ENCODE results near the gene KRTAP5-1.
A peak's percentile ranks its signal among the peaks of the same experiment; 100 is the strongest.

The KRTAP5-1 gene

GRCh38 chr11:1549338-1550330 lies 35.4 kb downstream of the KRTAP5-1 start:
- Histone ChIP-seq H3K4ac (ENCODE audit: low read depth, low read length) (no peak overlapping the region), H2AK5ac (ENCODE audit: low read length) (no peak overlapping the region), H2BK5ac (ENCODE audit: low read depth, low read length, poor library complexity) (no peak overlapping the region), H2BK12ac (ENCODE audit: low read length) (no peak overlapping the region), H4K8ac (ENCODE audit: low read depth, low read length) (no peak overlapping the region), H3K14ac (ENCODE audit: low read length) (no peak overlapping the region), H2BK120ac (ENCODE audit: insufficient read depth, low read length, poor library complexity) (no peak overlapping the region), H4K12ac (ENCODE audit: low read depth, low read length) (no peak overlapping the region), H3K36me3 (ENCODE audit: control insufficient read depth in 1 of 2, insufficient read depth in 2 of 2, low read length in 2 of 2) (no peaks in the 10 kb centered on the region), H3K4me2 (ENCODE audit: low read length) (no peak overlapping the region), H3K79me2 (ENCODE audit: control insufficient read depth, insufficient read depth, low read length, poor library complexity) (no peaks in the 10 kb centered on the region), H3K4me1 (ENCODE audit: control insufficient read depth in 1 of 2, insufficient read depth in 2 of 2, low read length in 2 of 2) (peaks cover 9 to 14% of the 10 kb centered on the region in 2 experiments), H3K4me3 (ENCODE audit: low read depth, low read length) (no peak overlapping the region), H3K9me3 (ENCODE audit: insufficient read depth, low read depth, low read length) (peaks cover 10% of the 10 kb centered on the region), H3K9ac (ENCODE audit: low read length) (no peak overlapping the region), H3K79me1 (ENCODE audit: low read length) (no peaks in the 10 kb centered on the region), H3K18ac (ENCODE audit: low read length) (no peak overlapping the region), H3K27me3 (ENCODE audit: insufficient read depth, low read length) (peaks cover 40% of the 10 kb centered on the region), H2AFZ (ENCODE audit: insufficient read depth, low read length, poor library complexity) (no peak overlapping the region), H3K23ac (ENCODE audit: low read length) (no peak overlapping the region), H4K91ac (ENCODE audit: low read depth, low read length) (no peak overlapping the region), H3K27ac (ENCODE audit: low read depth, low read length) (no peak overlapping the region)
- no peak for DNase-seq
- WGBS (ENCODE audit: extremely low coverage, insufficient coverage, insufficient read length) = no CpG with 5 or more reads among the region's 13 CpGs

GRCh38 chr11:1548221-1549070 lies 36.6 kb downstream of the KRTAP5-1 start:
- H3K79me2 ChIP-seq (ENCODE audit: control insufficient read depth, insufficient read depth, low read length, poor library complexity) = no peaks in the 10 kb centered on the region
- no CpG with 5 or more reads among the region's 34 CpGs for WGBS (ENCODE audit: extremely low coverage, insufficient coverage, insufficient read length)
- H3K4me1 ChIP-seq (ENCODE audit: control insufficient read depth in 1 of 2, insufficient read depth in 2 of 2, low read length in 2 of 2) = peaks cover 6 to 12% of the 10 kb centered on the region in 2 experiments
- DNase-seq = peak in 1 of 2 donors; percentile 36
- no peak overlapping the region for H3K4ac ChIP-seq (ENCODE audit: low read depth, low read length)
- H3K9me3 ChIP-seq (ENCODE audit: insufficient read depth, low read depth, low read length) = peaks cover 10% of the 10 kb centered on the region
- H3K4me3 ChIP-seq (ENCODE audit: low read depth, low read length) = no peak overlapping the region
- no peak overlapping the region for H2AK5ac ChIP-seq (ENCODE audit: low read length)
- peak overlapping the region; percentile 23 for H3K4me2 ChIP-seq (ENCODE audit: low read length)
- H3K27me3 ChIP-seq (ENCODE audit: insufficient read depth, low read length) = peaks cover 41% of the 10 kb centered on the region
- no peak overlapping the region for H3K14ac ChIP-seq (ENCODE audit: low read length)
- H3K9ac ChIP-seq (ENCODE audit: low read length) = no peak overlapping the region
- no peak overlapping the region for H3K27ac ChIP-seq (ENCODE audit: low read depth, low read length)
- no peaks in the 10 kb centered on the region for H3K36me3 ChIP-seq (ENCODE audit: control insufficient read depth in 1 of 2, insufficient read depth in 2 of 2, low read length in 2 of 2)
- no peak overlapping the region for H2AFZ ChIP-seq (ENCODE audit: insufficient read depth, low read length, poor library complexity)
- no peaks in the 10 kb centered on the region for H3K79me1 ChIP-seq (ENCODE audit: low read length)
- no peak overlapping the region for H2BK12ac ChIP-seq (ENCODE audit: low read length)
- no peak overlapping the region for H3K23ac ChIP-seq (ENCODE audit: low read length)
- no peak overlapping the region for H4K91ac ChIP-seq (ENCODE audit: low read depth, low read length)
- H2BK5ac ChIP-seq (ENCODE audit: low read depth, low read length, poor library complexity) = no peak overlapping the region
- H4K12ac ChIP-seq (ENCODE audit: low read depth, low read length) = no peak overlapping the region
- no peak overlapping the region for H2BK120ac ChIP-seq (ENCODE audit: insufficient read depth, low read length, poor library complexity)
- no peak overlapping the region for H3K18ac ChIP-seq (ENCODE audit: low read length)
- H4K8ac ChIP-seq (ENCODE audit: low read depth, low read length) = no peak overlapping the region

- Histone ChIP-seq H3K36me3 (ENCODE audit: control insufficient read depth in 1 of 2, insufficient read depth in 2 of 2, low read length in 2 of 2) (no peaks in the 10 kb centered on the region), H3K79me2 (ENCODE audit: control insufficient read depth, insufficient read depth, low read length, poor library complexity) (no peaks in the 10 kb centered on the region), H3K4ac (ENCODE audit: low read depth, low read length) (no peak overlapping the region), H2AK5ac (ENCODE audit: low read length) (no peak overlapping the region), H2AFZ (ENCODE audit: insufficient read depth, low read length, poor library complexity) (no peak overlapping the region), H3K27me3 (ENCODE audit: insufficient read depth, low read length) (peaks cover 41% of the 10 kb centered on the region), H3K4me3 (ENCODE audit: low read depth, low read length) (no peak overlapping the region), H4K91ac (ENCODE audit: low read depth, low read length) (no peak overlapping the region), H2BK12ac (ENCODE audit: low read length) (no peak overlapping the region), H3K9ac (ENCODE audit: low read length) (no peak overlapping the region), H3K27ac (ENCODE audit: low read depth, low read length) (no peak overlapping the region), H3K4me2 (ENCODE audit: low read length) (no peak overlapping the region), H3K9me3 (ENCODE audit: insufficient read depth, low read depth, low read length) (peaks cover 10% of the 10 kb centered on the region), H4K8ac (ENCODE audit: low read depth, low read length) (no peak overlapping the region), H4K12ac (ENCODE audit: low read depth, low read length) (no peak overlapping the region), H3K79me1 (ENCODE audit: low read length) (no peaks in the 10 kb centered on the region), H2BK5ac (ENCODE audit: low read depth, low read length, poor library complexity) (no peak overlapping the region), H3K23ac (ENCODE audit: low read length) (no peak overlapping the region), H3K18ac (ENCODE audit: low read length) (no peak overlapping the region), H3K14ac (ENCODE audit: low read length) (no peak overlapping the region), H2BK120ac (ENCODE audit: insufficient read depth, low read length, poor library complexity) (no peak overlapping the region), H3K4me1 (ENCODE audit: control insufficient read depth in 1 of 2, insufficient read depth in 2 of 2, low read length in 2 of 2) (peaks cover 6 to 12% of the 10 kb centered on the region in 2 experiments)
- DNase-seq = no peak
- WGBS (ENCODE audit: extremely low coverage, insufficient coverage, insufficient read length) = no CpG with 5 or more reads among the region's 33 CpGs
Observed at GRCh38 chr11:1547467-1548098, 37.5 kb downstream of the KRTAP5-1 start.

All from trophoblast cell (in vitro differentiated cells and primary cell).